Loucy (cell line): Measurements from ENCODE around the gene PCMTD2.

ENCODE experiments used
- H2AFZ ChIP-seq: fragments of 200-600 bp; sonication (generic); 2 replicates; pipeline ENCODE4 v1.6.0; 2016; ENCODE audit warnings: antibody characterized with exemption, mild to moderate bottlenecking, low read length, moderate library complexity
- H3F3A ChIP-seq: fragments of 200-600 bp; 2 replicates; pipeline ENCODE4 v1.6.0; 2016; ENCODE audit warnings: antibody characterized with exemption, low read depth, mild to moderate bottlenecking
- H3K27me3 ChIP-seq: fragments of 200-600 bp; sonication (generic); 2 replicates; pipeline ENCODE4 v1.6.1; 2014; ENCODE audit warnings: low read length, mild to moderate bottlenecking; ENCODE audit not compliant: insufficient read depth, poor library complexity, severe bottlenecking
- H3K36me3 ChIP-seq: fragments of 200-600 bp; sonication (generic); 2 replicates; pipeline ENCODE4 v1.6.1; 2016; ENCODE audit warnings: low read length; ENCODE audit not compliant: insufficient read depth
- H3K4me1 ChIP-seq: fragments of 200-600 bp; sonication (generic); 2 replicates; pipeline ENCODE4 v1.5.1; 2014; ENCODE audit warnings: low read length, mild to moderate bottlenecking; ENCODE audit not compliant: insufficient read depth, poor library complexity, severe bottlenecking
- H3K4me2 ChIP-seq: fragments of 200-600 bp; sonication (generic); 2 replicates; pipeline ENCODE4 v1.6.0; 2014; ENCODE audit warnings: antibody characterized with exemption, low read length, low read depth, mild to moderate bottlenecking; ENCODE audit not compliant: poor library complexity, severe bottlenecking
- H3K4me3 ChIP-seq: fragments of 200-600 bp; sonication (generic); 2 replicates; pipeline ENCODE4 v1.5.1; 2014; ENCODE audit warnings: low read length, mild to moderate bottlenecking, mixed read lengths; ENCODE audit not compliant: poor library complexity, severe bottlenecking
- H3K79me2 ChIP-seq: fragments of 200-600 bp; sonication (generic); 2 replicates; pipeline ENCODE4 v1.6.1; 2014; ENCODE audit warnings: low read length; ENCODE audit not compliant: insufficient read depth
- H3K9ac ChIP-seq: fragments of 200-600 bp; sonication (generic); 2 replicates; pipeline ENCODE4 v1.6.0; 2014; ENCODE audit warnings: mild to moderate bottlenecking, low read depth, low read length, moderate library complexity; ENCODE audit not compliant: poor library complexity, severe bottlenecking
- H3K9me2 ChIP-seq: fragments of 200-600 bp; sonication (generic); replicated peaks from 2 replicates; pipeline ENCODE4 v1.6.1; 2016; ENCODE audit warnings: low read depth, low read length, mixed read lengths
- H3K9me3 ChIP-seq: fragments of 200-600 bp; sonication (generic); 2 replicates; pipeline ENCODE4 v1.6.1; 2014; ENCODE audit warnings: mild to moderate bottlenecking, antibody characterized with exemption, low read length, low read depth; ENCODE audit not compliant: insufficient read depth
- H4K20me1 ChIP-seq: fragments of 200-600 bp; sonication (generic); 2 replicates; pipeline ENCODE4 v1.6.0; 2014; ENCODE audit warnings: antibody characterized with exemption, low read length, mild to moderate bottlenecking; ENCODE audit not compliant: insufficient read depth, poor library complexity, severe bottlenecking
- EZH2phosphoT487 ChIP-seq: fragments of 200-600 bp; IDR thresholded peaks from 2 replicates; pipeline ENCODE4 v1.6.1; 2018; ENCODE audit warnings: antibody characterized with exemption, mild to moderate bottlenecking, moderate library complexity, borderline replicate concordance
- TF ChIP-seq, protein P1 (sequence below): fragments of 200-600 bp; sonication (generic); conservative IDR thresholded peaks from 2 replicates; pipeline ENCODE4 v1.5.1; 2014; ENCODE audit warnings: mild to moderate bottlenecking, antibody characterized with exemption, low read length

The PCMTD2 gene

DNA sequence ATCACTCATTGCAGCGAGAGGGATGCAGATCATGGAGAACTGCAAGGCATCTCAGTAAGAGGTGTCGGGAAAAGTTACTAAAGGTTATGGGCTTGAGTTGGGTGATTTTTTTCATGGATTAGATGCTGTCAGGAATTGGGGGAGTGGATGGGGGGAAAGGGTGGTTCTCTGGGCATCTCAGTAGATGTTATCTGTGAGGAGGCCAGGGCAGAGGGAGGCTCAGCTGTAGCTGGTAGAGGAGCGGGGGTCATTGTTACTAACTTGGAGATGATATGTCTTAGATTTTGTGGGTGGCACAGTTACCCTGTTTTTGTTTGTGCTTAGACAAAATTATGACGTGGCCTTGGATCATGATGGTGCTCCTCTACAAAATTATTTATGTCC is 2.6 kb upstream of the PCMTD2 start:
- TF ChIP-seq EZH2phosphoT487 = no peak
- TF ChIP-seq, protein P1, sequence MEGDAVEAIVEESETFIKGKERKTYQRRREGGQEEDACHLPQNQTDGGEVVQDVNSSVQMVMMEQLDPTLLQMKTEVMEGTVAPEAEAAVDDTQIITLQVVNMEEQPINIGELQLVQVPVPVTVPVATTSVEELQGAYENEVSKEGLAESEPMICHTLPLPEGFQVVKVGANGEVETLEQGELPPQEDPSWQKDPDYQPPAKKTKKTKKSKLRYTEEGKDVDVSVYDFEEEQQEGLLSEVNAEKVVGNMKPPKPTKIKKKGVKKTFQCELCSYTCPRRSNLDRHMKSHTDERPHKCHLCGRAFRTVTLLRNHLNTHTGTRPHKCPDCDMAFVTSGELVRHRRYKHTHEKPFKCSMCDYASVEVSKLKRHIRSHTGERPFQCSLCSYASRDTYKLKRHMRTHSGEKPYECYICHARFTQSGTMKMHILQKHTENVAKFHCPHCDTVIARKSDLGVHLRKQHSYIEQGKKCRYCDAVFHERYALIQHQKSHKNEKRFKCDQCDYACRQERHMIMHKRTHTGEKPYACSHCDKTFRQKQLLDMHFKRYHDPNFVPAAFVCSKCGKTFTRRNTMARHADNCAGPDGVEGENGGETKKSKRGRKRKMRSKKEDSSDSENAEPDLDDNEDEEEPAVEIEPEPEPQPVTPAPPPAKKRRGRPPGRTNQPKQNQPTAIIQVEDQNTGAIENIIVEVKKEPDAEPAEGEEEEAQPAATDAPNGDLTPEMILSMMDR = no peak
- H3K36me3 ChIP-seq = no peaks in the 10 kb centered on the region
- H3K4me1 ChIP-seq = peaks cover 26% of the 10 kb centered on the region
- H3F3A ChIP-seq = no peaks in the 10 kb centered on the region
- H3K9ac ChIP-seq = no peak overlapping the region
- H4K20me1 ChIP-seq = no peaks in the 10 kb centered on the region
- no peaks in the 10 kb centered on the region for H3K27me3 ChIP-seq
- H2AFZ ChIP-seq = no peak overlapping the region
- no peak overlapping the region for H3K4me2 ChIP-seq
- H3K9me3 ChIP-seq = no peaks in the 10 kb centered on the region
- H3K79me2 ChIP-seq = peaks cover 20% of the 10 kb centered on the region
- H3K4me3 ChIP-seq = no peak overlapping the region
- no peaks in the 10 kb centered on the region for H3K9me2 ChIP-seq

DNA sequence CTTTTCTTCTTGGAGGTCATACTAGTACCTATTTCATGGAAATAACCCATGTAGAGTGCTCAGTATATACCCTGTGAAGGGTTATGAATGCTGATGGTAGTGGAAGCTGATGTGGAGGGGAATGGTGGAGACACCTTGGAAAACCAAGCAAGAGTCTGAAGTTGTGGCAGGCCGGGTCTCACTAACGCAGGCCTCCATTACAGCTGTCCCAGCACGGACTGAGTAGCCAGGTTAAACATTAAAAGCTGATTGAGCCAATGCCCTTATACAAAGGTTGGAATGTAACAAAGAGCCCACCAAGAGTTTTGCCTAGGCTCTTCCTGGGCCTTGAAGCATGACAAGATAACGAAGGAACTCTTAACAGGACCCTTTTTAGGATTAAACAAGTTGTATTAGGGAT is 2.1 kb upstream of the PCMTD2 start:
- Histone ChIP-seq H3K36me3 (no peaks in the 10 kb centered on the region), H2AFZ (no peak overlapping the region), H3K79me2 (peaks cover 25% of the 10 kb centered on the region), H3K9ac (no peak overlapping the region), H3K4me1 (peaks cover 30% of the 10 kb centered on the region), H3K9me3 (no peaks in the 10 kb centered on the region), H3F3A (no peaks in the 10 kb centered on the region), H3K4me2 (no peak overlapping the region), H3K4me3 (no peak overlapping the region), H3K9me2 (no peaks in the 10 kb centered on the region), H3K27me3 (no peaks in the 10 kb centered on the region), H4K20me1 (no peaks in the 10 kb centered on the region)
- TF ChIP-seq, protein P1 = no peak

DNA sequence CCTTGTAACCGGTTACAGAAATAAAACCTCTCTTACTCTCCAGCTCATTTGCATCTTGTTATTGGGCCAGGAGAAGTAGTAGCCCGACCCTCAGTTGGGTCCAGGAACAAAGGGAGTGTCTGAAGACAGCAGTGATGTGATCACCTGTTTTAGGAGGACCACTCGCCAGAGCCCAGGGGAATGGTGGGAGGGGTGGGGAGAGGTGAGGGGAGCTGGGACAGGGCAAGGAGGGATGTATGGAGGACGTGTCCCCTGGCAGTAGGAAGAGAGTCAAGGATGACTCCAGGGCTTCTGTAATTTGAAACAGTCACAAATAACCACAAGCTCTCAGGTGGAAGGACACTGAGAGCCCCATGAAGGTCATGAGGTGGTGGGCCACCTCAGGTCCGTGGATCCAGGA is 1.4 kb upstream of the PCMTD2 start:
- peaks cover 37% of the 10 kb centered on the region for H3K4me1 ChIP-seq
- peaks cover 30% of the 10 kb centered on the region for H3K79me2 ChIP-seq
- no peaks in the 10 kb centered on the region for H3K9me3 ChIP-seq
- H3K27me3 ChIP-seq = no peaks in the 10 kb centered on the region
- no peaks in the 10 kb centered on the region for H3K36me3 ChIP-seq
- no peak overlapping the region for H3K4me3 ChIP-seq
- H3K4me2 ChIP-seq = no peak overlapping the region
- no peak overlapping the region for H2AFZ ChIP-seq
- no peaks in the 10 kb centered on the region for H3K9me2 ChIP-seq
- no peak overlapping the region for H3K9ac ChIP-seq
- H3F3A ChIP-seq = no peaks in the 10 kb centered on the region
- no peaks in the 10 kb centered on the region for H4K20me1 ChIP-seq
- TF ChIP-seq, protein P1 = no peak
- no peak for TF ChIP-seq EZH2phosphoT487
